ENCODE results near the gene CCL7.

CCL7 gene

GRCh38 chr17:34249478-34249877 is 20.5 kb upstream of the CCL7 start:
- TF ChIP-seq POLR2AphosphoS5 (IDR thresholded peaks at IDR 0.05; ENCODE audit: low read depth) (no peak), CTCF (IDR thresholded peaks at IDR 0.05; ENCODE audit: insufficient read depth, low read length) (no peak), GABPA (IDR thresholded peaks at IDR 0.05; ENCODE audit: low read depth) (no peak), REST (IDR thresholded peaks at IDR 0.05; ENCODE audit: insufficient replicate concordance, low read depth) (no peak), SPI1 (IDR thresholded peaks at IDR 0.05; ENCODE audit: borderline replicate concordance, low read depth) (no peak)
- no peak for DNase-seq (ENCODE audit: low read depth in 1 of 2, low spot score in 1 of 2)
- no peak overlapping the region for H3K4me3 ChIP-seq (replicated peaks; ENCODE audit: insufficient read depth, low read length)

GRCh38 chr17:34251186-34251585 is 18.8 kb upstream of the CCL7 start:
- no peaks in the 10 kb centered on the region for H3K27me3 ChIP-seq (ENCODE audit: insufficient read depth, poor library complexity, severe bottlenecking)
- no peak overlapping the region for H3K4me3 ChIP-seq (replicated peaks; ENCODE audit: insufficient read depth, low read length)
- no peak for DNase-seq (ENCODE audit: low read depth in 1 of 2, low spot score in 1 of 2)
- no peak overlapping the region for H3K27ac ChIP-seq (replicated peaks)
- TF ChIP-seq CTCF (IDR thresholded peaks at IDR 0.05; ENCODE audit: insufficient read depth, low read length) (no peak), POLR2AphosphoS5 (IDR thresholded peaks at IDR 0.05; ENCODE audit: low read depth) (no peak), SPI1 (IDR thresholded peaks at IDR 0.05; ENCODE audit: borderline replicate concordance, low read depth) (no peak), REST (IDR thresholded peaks at IDR 0.05; ENCODE audit: insufficient replicate concordance, low read depth) (no peak), GABPA (IDR thresholded peaks at IDR 0.05; ENCODE audit: low read depth) (no peak)

More at GRCh38 chr17:34249478-34249877, 20.5 kb upstream of the CCL7 start:
- Histone ChIP-seq H3K27ac (replicated peaks) (peak overlapping the region; percentile 84), H3K27me3 (ENCODE audit: insufficient read depth, poor library complexity, severe bottlenecking) (no peaks in the 10 kb centered on the region)

GRCh38 chr17:34252095-34252443 is 18.0 kb upstream of the CCL7 start:
- peak overlapping the region; percentile 29 for H3K27ac ChIP-seq (replicated peaks)
- H3K27me3 ChIP-seq (ENCODE audit: insufficient read depth, poor library complexity, severe bottlenecking), result no peaks in the 10 kb centered on the region
- TF ChIP-seq REST (IDR thresholded peaks at IDR 0.05; ENCODE audit: insufficient replicate concordance, low read depth) (no peak), POLR2AphosphoS5 (IDR thresholded peaks at IDR 0.05; ENCODE audit: low read depth) (0 out of 2 replicates have a peak, but pooled peaks have one; percentile 48), GABPA (IDR thresholded peaks at IDR 0.05; ENCODE audit: low read depth) (no peak)
- peak; percentile 74 to 88 for DNase-seq (ENCODE audit: low read depth in 1 of 2, low spot score in 1 of 2)
- H3K4me3 ChIP-seq (replicated peaks; ENCODE audit: insufficient read depth, low read length), result no peak overlapping the region

Data from HL-60 (cell line).